ENCODE results near the gene PRKN. TPM values are rescaled to one million over a fixed set of nuclear protein-coding genes. Genes with fewer than 3 reads are reported as not detected.

PRKN gene
- total and polyA plus RNA-seq, 2 donors (not counting 3 experiments of a cell fraction or from before 2014, with no cell fraction given): 0.06 TPM; not detected in 1

GRCh38 chr6:162409741-162410691 lies 317.6 kb downstream of the PRKN start:
- no peak for FAIRE-seq
- TF ChIP-seq GATA2 (IDR thresholded peaks at IDR 0.05; ENCODE audit: insufficient read depth, insufficient read length, low read depth, low read length): no peak
- no peak for TF ChIP-seq POLR2AphosphoS5 (IDR thresholded peaks at IDR 0.05; ENCODE audit: insufficient read depth, low read depth, low read length)
- TF ChIP-seq CTCF (IDR thresholded peaks at IDR 0.05; ENCODE audit: extremely low read depth in 1 of 2, insufficient read depth in 1 of 2, low read depth in 1 of 2, low read length in 2 of 2): no peak
- no peak for TF ChIP-seq MYC (IDR thresholded peaks at IDR 0.05; ENCODE audit: low read depth, low read length)
- no peak for TF ChIP-seq JUN (IDR thresholded peaks at IDR 0.05; ENCODE audit: borderline replicate concordance, insufficient read depth, insufficient read length, low read depth)
- TF ChIP-seq EZH2 (IDR thresholded peaks at IDR 0.05; ENCODE audit: borderline replicate concordance, low read depth, low read length, severe bottlenecking): no peak
- TF ChIP-seq POLR2A (IDR thresholded peaks at IDR 0.05; ENCODE audit: low read depth, low read length): no peak
- TF ChIP-seq MAX (IDR thresholded peaks at IDR 0.05; ENCODE audit: insufficient read depth, insufficient read length): no peak
- no peak for TF ChIP-seq FOS (IDR thresholded peaks at IDR 0.05; ENCODE audit: borderline replicate concordance, insufficient read depth, low read length)

More at GRCh38 chr6:162409741-162410691, 317.6 kb downstream of the PRKN start:
- no peaks in the 10 kb centered on the region for H3K9me1 ChIP-seq (replicated peaks; ENCODE audit: control insufficient read depth, extremely low read depth, insufficient read depth, low read length)
- ChIA-PET CTCF (interaction anchor here (1.2 kb wide), 1 partner anchor 992 kb away, joined by 3 read pairs; no protein-coding TSS in a partner anchor), POLR2A (no interaction called here)
- H3K4me1 ChIP-seq (ENCODE audit: control insufficient read depth, extremely low read depth, insufficient read depth, low read length): no peaks in the 10 kb centered on the region
- no peaks in the 10 kb centered on the region for H3K36me3 ChIP-seq (ENCODE audit: control insufficient read depth in 2 of 2, extremely low read depth in 1 of 2, insufficient read depth in 2 of 2, low read length in 2 of 2)
- intact Hi-C loops (cut with micrococcal nuclease) (no loop called here), dilution Hi-C loops (cut with MboI; ENCODE audit: extremely low pct_ligation_motif_present, low sequenced_read_pairs) (no loop called here)
- no peak overlapping the region for H3K4me3 ChIP-seq (replicated peaks in 1 of 3; ENCODE audit: insufficient read depth in 1 of 3, low read depth in 1 of 3, low read length in 3 of 3)
- no peak for DNase-seq (ENCODE audit: low read depth, low spot score)
- H3K9ac ChIP-seq (replicated peaks; ENCODE audit: extremely low read depth, insufficient read depth, low read length): no peak overlapping the region
- BruUV-seq (replicated peaks): no TSS peak
- H2AFZ ChIP-seq (ENCODE audit: low read depth, low read length): no peak overlapping the region
- no peaks in the 10 kb centered on the region for H4K20me1 ChIP-seq (replicated peaks; ENCODE audit: control insufficient read depth, extremely low read depth, insufficient read depth, low read length)
- H3K27ac ChIP-seq (ENCODE audit: insufficient read depth, low read depth, low read length): no peak overlapping the region
- H3K9me3 ChIP-seq (replicated peaks; ENCODE audit: control insufficient read depth, insufficient read depth, low read length): peaks cover 3% of the 10 kb centered on the region
- no peaks in the 10 kb centered on the region for H3K27me3 ChIP-seq (ENCODE audit: control insufficient read depth in 2 of 2, insufficient read depth in 2 of 2, low read length in 2 of 2)
- H3K79me2 ChIP-seq (ENCODE audit: control insufficient read depth, insufficient read depth, low read length): no peaks in the 10 kb centered on the region
- H3K4me2 ChIP-seq (ENCODE audit: insufficient read depth, low read length): no peak overlapping the region

Data from endothelial cell of umbilical vein (primary cell).